CD8-positive, alpha-beta memory T cell (primary cell): ENCODE data around the gene C16orf89. TPM values are rescaled to one million over a fixed set of nuclear protein-coding genes. Genes with fewer than 3 reads are reported as not detected.
A peak's percentile ranks its signal among the peaks of the same experiment; 100 is the strongest.

ENCODE experiments used
- CTCF ChIA-PET: fragments of 350-600 bp; sonication (Branson Sonifier 250); formaldehyde crosslinking; loops from one replicate; lab custom pipeline; 2021; ENCODE audit warnings: antibody characterized with exemption; lab: Charles Lee
- POLR2A ChIA-PET: fragments of 350-600 bp; sonication (Branson Sonifier 250); formaldehyde crosslinking; loops from one replicate; lab custom pipeline; 2021; ENCODE audit warnings: antibody characterized with exemption; lab: Charles Lee
- DNase-seq, 5 donors: peaks; one replicate each; pipeline versions ENCODE4 v3.0.0 to v3.0.0-alpha.2; 2020 to 2022; ENCODE audit warnings: mixed read lengths in 1 of 5
- H3K27ac ChIP-seq: one replicate; pipeline ENCODE4 v1.7.0; 2013; ENCODE audit warnings: low read depth, mild to moderate bottlenecking, low read length, moderate library complexity
- H3K27me3 ChIP-seq: 2 replicates; pipeline ENCODE4 v1.7.0; 2013; ENCODE audit warnings: low read length, mild to moderate bottlenecking; ENCODE audit not compliant: insufficient read depth, poor library complexity, severe bottlenecking
- H3K36me3 ChIP-seq: 2 replicates; pipeline ENCODE4 v1.7.0; 2013; ENCODE audit warnings: mild to moderate bottlenecking, low read length, moderate library complexity; ENCODE audit not compliant: insufficient read depth
- H3K4me1 ChIP-seq: 2 replicates; pipeline ENCODE4 v1.7.0; 2013; ENCODE audit warnings: mild to moderate bottlenecking, low read length, moderate library complexity; ENCODE audit not compliant: insufficient read depth
- H3K4me3 ChIP-seq: 2 replicates; pipeline ENCODE4 v1.7.0; 2013; ENCODE audit warnings: mild to moderate bottlenecking, low read length
- H3K9me3 ChIP-seq: 2 replicates; pipeline ENCODE4 v1.7.0; 2013; ENCODE audit warnings: mild to moderate bottlenecking, low read length
- H3K27ac Mint-ChIP-seq, 8 donors: one replicate each; pipeline ENCODE4 v1.8.0; 2020 to 2021; ENCODE audit warnings: mixed read lengths in 8 of 8, mild to moderate bottlenecking in 6 of 8, inconsistent platforms in 3 of 8, moderate library complexity in 3 of 8
- H3K27me3 Mint-ChIP-seq, 2 donors: one replicate each; pipeline ENCODE4 v1.8.0; 2020 to 2021; ENCODE audit warnings: mixed read lengths in 2 of 2, mild to moderate bottlenecking in 1 of 2, moderate library complexity in 1 of 2
- H3K36me3 Mint-ChIP-seq, 3 donors: one replicate each; pipeline ENCODE4 v1.8.0; 2020 to 2021; ENCODE audit warnings: mixed read lengths in 3 of 3, inconsistent platforms in 1 of 3, mild to moderate bottlenecking in 1 of 3
- H3K4me1 Mint-ChIP-seq, 3 donors: one replicate each; pipeline ENCODE4 v1.8.0; 2020 to 2021; ENCODE audit warnings: mixed read lengths in 3 of 3, inconsistent platforms in 1 of 3, mild to moderate bottlenecking in 1 of 3
- H3K4me3 Mint-ChIP-seq, 7 donors: one replicate each; pipeline ENCODE4 v1.8.0; 2020 to 2021; ENCODE audit warnings: mixed read lengths in 7 of 7, mild to moderate bottlenecking in 6 of 7, moderate library complexity in 4 of 7, inconsistent platforms in 2 of 7
- H3K9me3 Mint-ChIP-seq, 5 donors: one replicate each; pipeline ENCODE4 v1.8.0; 2020 to 2022; ENCODE audit warnings: mixed read lengths in 5 of 5, mild to moderate bottlenecking in 3 of 5, moderate library complexity in 2 of 5, inconsistent platforms in 1 of 5
- polyA plus RNA-seq: library from polyadenylated mRNA; unstranded; fragments of 300-500 nt; fragmentation: Illumina TruSeq; gene quantifications from one replicate; pipeline ENCODE4 v1.2.3, GENCODE V29; 2021
- total RNA-seq, 2 experiments: library from RNA; stranded (reverse); gene quantifications; one replicate each; pipeline ENCODE4 v1.2.3, GENCODE V29; 2021

C16orf89 gene
- total and polyA plus RNA-seq, 3 experiments from 2014 or later: not detected

DNA sequence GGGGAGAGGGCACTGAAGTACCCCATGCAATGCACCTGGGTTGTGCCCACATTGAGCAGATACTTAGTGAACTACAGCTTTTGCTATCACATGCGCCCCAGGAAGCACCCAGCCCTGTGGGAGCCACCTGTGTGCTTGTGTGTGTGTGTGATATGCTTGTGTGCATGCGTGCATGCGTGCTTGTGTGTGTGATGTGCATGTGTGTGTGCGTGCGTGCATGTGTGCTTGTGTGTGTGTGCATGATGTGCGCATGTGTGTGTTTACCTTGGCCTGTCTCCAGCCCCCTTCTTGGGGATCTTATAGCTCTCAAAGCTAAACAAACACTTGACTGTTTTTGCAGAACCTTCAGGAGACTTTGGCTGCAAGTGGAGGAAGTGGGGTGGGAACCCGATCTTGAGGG, 841 bp downstream of the C16orf89 start:
- Mint-ChIP-seq H3K9me3 (no peaks in the 10 kb centered on the region), H3K4me3 (no peak overlapping the region), H3K27me3 (peaks cover 0 to 5% of the 10 kb centered on the region in 2 donors), H3K27ac (no peak overlapping the region), H3K4me1 (no peaks in the 10 kb centered on the region), H3K36me3 (no peaks in the 10 kb centered on the region)
- no peak for DNase-seq
- Histone ChIP-seq H3K27ac (no peak overlapping the region), H3K4me1 (no peaks in the 10 kb centered on the region), H3K27me3 (no peaks in the 10 kb centered on the region), H3K9me3 (no peaks in the 10 kb centered on the region), H3K4me3 (no peak overlapping the region), H3K36me3 (no peaks in the 10 kb centered on the region)
- POLR2A ChIA-PET: no interaction called here
- CTCF ChIA-PET: no interaction called here

DNA sequence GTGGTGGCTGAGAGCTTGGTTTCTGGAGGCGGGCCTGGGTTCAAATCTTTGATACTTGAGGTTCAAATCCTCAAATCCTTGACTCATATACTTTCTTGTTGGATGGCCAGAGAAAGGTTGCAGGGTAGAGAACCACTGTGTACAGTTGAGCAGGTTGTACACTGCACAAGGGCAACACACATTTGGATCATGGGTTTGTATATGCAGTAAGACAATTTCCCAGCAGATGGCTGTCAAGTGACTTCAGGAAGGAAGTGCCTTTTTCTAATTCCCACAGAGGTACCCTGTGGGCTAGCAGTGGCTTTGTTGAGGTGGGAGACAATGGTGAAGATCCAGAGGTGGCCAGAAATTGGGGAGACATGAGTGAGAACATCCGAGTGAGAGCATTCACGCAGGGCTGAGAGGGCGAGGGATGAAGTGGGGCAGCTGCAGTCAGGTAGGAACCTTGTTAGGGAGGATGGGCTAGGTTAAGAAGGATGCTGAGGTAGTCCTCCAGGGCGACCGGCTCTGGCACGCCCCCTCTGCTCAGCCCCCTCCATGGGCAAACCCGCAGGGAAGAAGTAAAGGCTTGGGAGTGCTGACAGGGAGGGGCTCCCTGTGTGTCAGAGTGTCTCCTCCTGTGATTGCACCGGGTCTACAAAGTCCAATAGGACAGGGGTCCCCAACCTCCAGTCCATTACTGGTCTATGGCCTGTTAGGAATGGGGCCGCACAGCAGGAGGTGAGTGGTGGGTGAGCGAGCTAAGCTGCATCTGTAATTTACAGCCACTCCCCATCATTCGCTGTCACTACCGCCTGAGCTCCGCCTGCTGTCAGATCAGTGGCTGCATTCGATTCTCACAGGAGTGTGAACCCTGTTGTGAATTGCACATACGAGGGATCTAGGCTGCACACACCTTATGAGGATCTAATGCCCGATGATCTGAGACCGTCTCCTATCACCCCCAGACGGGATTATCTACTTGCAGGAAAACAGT, 2.7 kb downstream of the C16orf89 start:
- no peaks in the 10 kb centered on the region for H3K4me1 Mint-ChIP-seq
- no peak for DNase-seq
- H3K27me3 Mint-ChIP-seq: peaks cover 0 to 5% of the 10 kb centered on the region in 2 donors
- H3K9me3 ChIP-seq: no peaks in the 10 kb centered on the region
- no peaks in the 10 kb centered on the region for H3K36me3 Mint-ChIP-seq
- H3K9me3 Mint-ChIP-seq: no peaks in the 10 kb centered on the region
- H3K36me3 ChIP-seq: no peaks in the 10 kb centered on the region
- no peak overlapping the region for H3K4me3 Mint-ChIP-seq
- CTCF ChIA-PET: no interaction called here
- no peaks in the 10 kb centered on the region for H3K27me3 ChIP-seq
- POLR2A ChIA-PET: no interaction called here
- H3K27ac Mint-ChIP-seq: no peak overlapping the region
- H3K27ac ChIP-seq: no peak overlapping the region
- no peak overlapping the region for H3K4me3 ChIP-seq
- H3K4me1 ChIP-seq: no peaks in the 10 kb centered on the region

DNA sequence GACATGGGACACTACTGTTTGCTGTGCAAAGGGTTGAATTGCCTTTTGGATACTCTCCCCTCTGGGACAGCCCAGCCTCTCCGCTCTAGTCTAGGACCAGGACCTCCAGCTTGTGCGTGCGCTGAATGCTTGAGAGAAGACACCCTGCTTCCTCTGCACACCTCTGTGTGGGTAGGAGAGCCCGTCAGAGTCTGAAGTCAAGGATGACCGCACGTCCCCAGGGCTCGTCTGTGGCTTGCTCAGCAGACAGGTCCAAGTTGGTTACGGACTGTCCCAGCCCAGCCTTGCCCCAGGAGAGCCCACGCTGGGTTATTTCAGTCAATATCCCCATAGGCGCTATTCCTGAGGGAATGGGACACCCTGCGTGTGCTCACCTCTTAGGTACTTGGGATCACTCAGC, 3.7 kb downstream of the C16orf89 start:
- Histone ChIP-seq H3K4me1 (no peaks in the 10 kb centered on the region), H3K9me3 (no peaks in the 10 kb centered on the region), H3K4me3 (no peak overlapping the region), H3K27me3 (no peaks in the 10 kb centered on the region), H3K27ac (no peak overlapping the region), H3K36me3 (no peaks in the 10 kb centered on the region)
- Mint-ChIP-seq H3K36me3 (no peaks in the 10 kb centered on the region), H3K27ac (no peak overlapping the region), H3K27me3 (peaks cover 0 to 5% of the 10 kb centered on the region in 2 donors), H3K4me3 (no peak overlapping the region), H3K4me1 (no peaks in the 10 kb centered on the region), H3K9me3 (no peaks in the 10 kb centered on the region)
- ChIA-PET CTCF (no interaction called here), POLR2A (no interaction called here)
- DNase-seq: no peak

DNA sequence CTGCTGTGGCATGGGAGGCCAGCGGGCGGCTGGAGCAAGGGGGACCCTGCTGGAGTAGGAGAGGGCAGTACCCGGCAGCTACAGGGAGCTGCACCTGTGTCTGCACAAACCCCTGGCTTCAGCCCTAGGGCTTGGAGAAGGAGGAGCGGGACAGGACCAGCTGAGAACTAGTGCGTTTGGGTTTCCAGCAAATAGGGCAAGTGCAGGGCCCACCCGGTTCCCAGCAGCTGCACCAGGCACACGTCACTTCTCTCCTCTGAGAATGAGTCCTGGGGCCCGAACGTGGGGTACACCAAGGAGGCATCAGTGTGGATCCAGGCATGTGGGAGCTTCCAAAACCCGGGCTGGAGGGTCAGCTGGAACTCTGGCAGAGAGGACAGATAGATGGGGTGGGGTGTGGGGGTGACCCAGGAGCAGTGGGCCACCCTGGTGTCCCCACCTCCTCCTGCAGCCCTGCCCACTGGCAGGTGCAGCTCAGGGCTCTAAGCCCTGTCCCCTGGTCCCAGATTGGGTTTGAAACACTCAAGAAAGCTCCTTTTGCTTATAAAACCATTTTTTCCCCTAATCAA, 5.6 kb downstream of the C16orf89 start:
- Mint-ChIP-seq H3K9me3 (no peaks in the 10 kb centered on the region), H3K4me3 (no peak overlapping the region), H3K4me1 (no peaks in the 10 kb centered on the region), H3K27ac (no peak overlapping the region), H3K36me3 (no peaks in the 10 kb centered on the region), H3K27me3 (peaks cover 0 to 5% of the 10 kb centered on the region in 2 donors)
- Histone ChIP-seq H3K9me3 (no peaks in the 10 kb centered on the region), H3K27me3 (no peaks in the 10 kb centered on the region), H3K36me3 (no peaks in the 10 kb centered on the region), H3K4me1 (no peaks in the 10 kb centered on the region), H3K4me3 (no peak overlapping the region), H3K27ac (no peak overlapping the region)
- ChIA-PET POLR2A (interaction anchor here (0.6 kb wide), 1 partner anchor 81 kb away, joined by 3 read pairs; no protein-coding TSS in a partner anchor), CTCF (no interaction called here)
- no peak for DNase-seq

DNA sequence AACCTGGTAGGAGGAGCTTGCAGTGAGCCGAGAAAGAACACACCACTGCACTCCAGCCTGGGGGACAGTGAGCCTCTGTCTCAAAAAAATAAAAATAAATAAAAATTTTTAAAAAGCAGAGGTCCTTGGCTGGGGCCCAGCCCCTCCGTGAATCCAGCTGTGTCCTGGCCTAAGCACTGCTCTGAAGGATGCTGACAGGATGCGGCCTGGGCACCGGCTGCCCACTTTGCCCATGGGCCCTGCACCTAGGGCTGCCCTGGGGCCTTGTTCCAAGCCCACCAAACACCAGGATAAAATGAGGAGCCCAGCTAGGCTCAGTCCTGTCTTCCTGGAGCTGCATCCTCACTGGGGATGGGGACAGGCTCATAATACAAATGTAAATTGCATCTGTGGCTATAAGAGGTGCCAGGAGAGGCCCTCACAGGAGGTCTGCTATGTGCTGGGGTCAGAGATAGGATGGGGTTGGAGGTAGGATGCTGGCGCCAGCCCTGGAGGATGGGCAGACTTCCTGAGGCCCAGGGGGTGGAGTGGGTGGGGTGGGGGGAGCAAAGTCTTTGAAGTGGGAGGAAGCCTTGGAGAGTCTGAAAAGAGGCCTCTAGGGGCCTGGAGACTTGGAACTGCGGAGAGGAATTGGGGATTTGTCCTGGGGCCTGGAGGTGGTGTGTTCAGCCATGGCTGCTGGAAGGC, 6.2 kb downstream of the C16orf89 start:
- Histone ChIP-seq H3K4me3 (no peak overlapping the region), H3K36me3 (no peaks in the 10 kb centered on the region), H3K9me3 (no peaks in the 10 kb centered on the region), H3K27me3 (no peaks in the 10 kb centered on the region), H3K27ac (no peak overlapping the region), H3K4me1 (no peaks in the 10 kb centered on the region)
- H3K4me1 Mint-ChIP-seq: no peaks in the 10 kb centered on the region
- no peak overlapping the region for H3K4me3 Mint-ChIP-seq
- H3K27me3 Mint-ChIP-seq: peaks cover 0 to 5% of the 10 kb centered on the region in 2 donors
- no peak overlapping the region for H3K27ac Mint-ChIP-seq
- no peaks in the 10 kb centered on the region for H3K9me3 Mint-ChIP-seq
- DNase-seq: no peak
- ChIA-PET POLR2A (no interaction called here), CTCF (no interaction called here)
- no peaks in the 10 kb centered on the region for H3K36me3 Mint-ChIP-seq

DNA sequence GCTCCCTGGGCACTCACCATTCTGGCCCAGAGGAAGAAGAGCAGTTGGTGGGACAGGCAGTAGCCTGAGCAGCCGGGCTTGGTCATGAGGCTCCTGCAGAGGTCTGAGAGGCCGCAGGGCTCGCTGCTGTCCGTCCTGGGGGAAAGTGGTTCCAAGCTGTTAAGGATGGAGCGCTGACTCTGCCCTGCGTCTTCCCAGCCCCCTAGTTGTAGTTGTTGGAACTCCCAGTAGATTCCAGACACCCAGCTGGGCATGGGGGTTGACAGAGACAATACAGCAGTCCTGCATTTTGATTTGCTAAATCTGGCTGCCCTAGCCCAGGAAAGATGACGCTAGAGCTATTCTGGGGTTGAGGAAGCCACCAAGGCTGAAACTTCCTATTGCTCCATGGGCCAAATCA, 7.3 kb downstream of the C16orf89 start:
- Mint-ChIP-seq H3K27me3 (peaks cover 0 to 5% of the 10 kb centered on the region in 2 donors), H3K27ac (no peak overlapping the region), H3K9me3 (no peaks in the 10 kb centered on the region), H3K36me3 (no peaks in the 10 kb centered on the region), H3K4me1 (no peaks in the 10 kb centered on the region), H3K4me3 (no peak overlapping the region)
- DNase-seq: no peak
- H3K36me3 ChIP-seq: no peaks in the 10 kb centered on the region
- H3K27ac ChIP-seq: no peak overlapping the region
- ChIA-PET CTCF (no interaction called here), POLR2A (no interaction called here)
- no peaks in the 10 kb centered on the region for H3K4me1 ChIP-seq
- H3K27me3 ChIP-seq: no peaks in the 10 kb centered on the region
- H3K4me3 ChIP-seq: no peak overlapping the region
- H3K9me3 ChIP-seq: no peaks in the 10 kb centered on the region

DNA sequence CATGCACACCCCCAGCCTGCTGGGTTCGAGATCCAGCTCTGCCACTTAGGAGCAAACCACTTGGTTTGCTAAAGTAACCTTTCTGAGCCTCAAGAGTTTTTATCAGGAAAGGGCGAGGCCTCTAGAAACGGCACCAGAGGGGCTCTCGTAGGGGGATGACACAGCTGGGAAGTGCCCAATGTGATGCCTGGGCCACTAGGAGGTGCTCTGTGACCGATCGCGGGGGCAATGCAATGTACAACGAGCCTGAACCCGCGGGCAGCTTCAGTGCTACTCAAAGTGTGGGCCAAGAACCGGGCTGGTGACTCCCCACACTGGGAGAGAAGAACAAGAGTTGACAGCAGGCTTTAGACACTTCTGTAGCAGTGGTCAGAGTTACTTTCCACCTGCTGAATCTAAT, 9.4 kb downstream of the C16orf89 start:
- no peak overlapping the region for H3K27ac Mint-ChIP-seq
- H3K36me3 Mint-ChIP-seq: no peaks in the 10 kb centered on the region
- no peaks in the 10 kb centered on the region for H3K4me1 Mint-ChIP-seq
- Histone ChIP-seq H3K36me3 (no peaks in the 10 kb centered on the region), H3K27ac (no peak overlapping the region), H3K4me1 (no peaks in the 10 kb centered on the region), H3K4me3 (no peak overlapping the region), H3K27me3 (no peaks in the 10 kb centered on the region), H3K9me3 (no peaks in the 10 kb centered on the region)
- H3K27me3 Mint-ChIP-seq: no peaks in the 10 kb centered on the region
- POLR2A ChIA-PET: no interaction called here
- H3K9me3 Mint-ChIP-seq: no peaks in the 10 kb centered on the region
- peak in 3 of 5 donors; percentile 11 to 58 (median 23) for DNase-seq
- H3K4me3 Mint-ChIP-seq: no peak overlapping the region
- CTCF ChIA-PET: interaction anchor here (0.7 to 1.9 kb wide), 8 partner anchors 10 to 43 kb away, joined by 3 to 10 read pairs (median 4); partner anchors contain the start of gene NAGPA
